GM19324 (cell line): ENCODE results near the gene GRAP2.
"Not testable (repeated sequence)": the region's sequence is repeated elsewhere in the genome, so short reads cannot be mapped to it uniquely, and the experiment has no call there.

ENCODE experiments used
- ATAC-seq: cut with Tn5 transposase; IDR thresholded peaks from one replicate; pipeline ENCODE4 v1.9.1; 2021; ENCODE audit warnings: mild to moderate bottlenecking, moderate library complexity; ENCODE audit not compliant: unreplicated experiment, low FRiP score

GRAP2 gene

GRCh38 chr22:39988386-39989114 lies 87.7 kb downstream of the GRAP2 start:
- ATAC-seq, result no peak

GRCh38 chr22:39989633-39990032 lies 88.7 kb downstream of the GRAP2 start:
- no peak for ATAC-seq

DNA sequence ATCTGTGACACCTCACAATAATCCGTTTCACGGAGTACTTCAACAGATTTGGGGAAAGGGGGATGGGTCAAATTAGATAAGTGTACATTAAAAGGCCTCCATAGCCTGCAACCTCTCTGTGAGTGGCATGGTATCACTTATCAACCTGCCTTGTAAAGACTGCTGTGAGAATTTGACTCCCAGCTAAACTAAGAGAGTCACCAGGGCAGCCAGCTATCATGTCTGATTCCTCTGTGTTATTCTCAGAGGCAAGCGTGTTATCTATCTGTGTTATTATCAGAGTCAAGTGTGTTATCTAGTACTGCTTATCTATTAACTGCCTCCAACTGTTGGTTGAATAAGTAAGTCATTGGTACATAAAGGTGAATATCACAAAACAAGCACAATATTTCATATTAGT lies 89.8 kb downstream of the GRAP2 start:
- no peak for ATAC-seq

- no peak for ATAC-seq
Observed at GRCh38 chr22:39991159-39991860, 90.4 kb downstream of the GRAP2 start.

- no peak for ATAC-seq
Observed at GRCh38 chr22:39992088-39992826, 91.4 kb downstream of the GRAP2 start.

GRCh38 chr22:39992894-39993293 lies 92.0 kb downstream of the GRAP2 start:
- not testable (repeated sequence) for ATAC-seq

GRCh38 chr22:39994041-39994565 lies 93.2 kb downstream of the GRAP2 start:
- no peak for ATAC-seq

- ATAC-seq, result no peak
Observed at GRCh38 chr22:39994566-39995392, 93.9 kb downstream of the GRAP2 start, which contains the start of gene FAM83F. FAM83F (plus strand) TSS chr22:39994954; CDS start chr22:39995043, 89 bp downstream.

DNA sequence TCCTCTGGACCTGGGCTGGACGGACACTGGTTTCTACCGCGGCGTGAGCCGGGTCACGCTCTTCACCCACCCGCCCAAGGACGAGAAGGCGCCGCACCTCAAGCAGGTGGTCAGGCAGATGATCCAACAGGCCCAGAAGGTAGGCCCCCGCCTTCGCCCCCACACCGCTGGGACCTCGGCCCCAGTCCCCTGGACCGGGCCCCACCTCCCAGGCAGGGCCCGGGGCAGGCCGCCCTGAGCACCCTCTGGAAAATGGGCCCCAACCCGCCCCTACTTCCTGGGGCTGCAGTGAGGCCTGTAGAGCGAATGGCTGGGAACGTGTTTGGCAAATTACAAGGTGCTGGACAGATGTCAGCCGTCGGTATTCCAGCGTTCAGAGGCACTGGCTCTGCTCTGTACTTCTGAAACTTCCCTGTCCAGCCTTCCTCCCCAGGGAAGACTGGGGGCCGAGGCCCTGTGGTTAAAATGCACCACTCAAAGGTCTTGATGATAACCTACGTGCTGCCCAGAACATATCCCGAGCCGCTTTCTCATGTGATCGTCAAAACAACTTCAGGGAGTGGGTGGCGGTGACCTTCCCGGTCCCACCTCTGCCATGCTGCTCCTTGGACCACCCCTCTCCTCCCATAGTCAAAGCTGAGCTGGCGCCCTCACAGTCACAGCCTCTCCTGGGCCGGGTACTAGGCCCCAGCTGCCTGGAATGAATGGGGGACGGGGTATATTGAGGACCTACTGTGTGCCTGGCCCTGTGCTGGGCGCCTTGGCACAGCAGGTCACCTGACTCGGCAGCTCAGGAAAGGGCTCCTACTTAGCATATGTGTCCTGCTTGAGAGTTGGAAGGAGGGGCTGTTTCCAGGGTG lies 94.7 kb downstream of the GRAP2 start:
- no peak for ATAC-seq

GRCh38 chr22:39996732-39997131 lies 95.8 kb downstream of the GRAP2 start:
- ATAC-seq, result no peak

DNA sequence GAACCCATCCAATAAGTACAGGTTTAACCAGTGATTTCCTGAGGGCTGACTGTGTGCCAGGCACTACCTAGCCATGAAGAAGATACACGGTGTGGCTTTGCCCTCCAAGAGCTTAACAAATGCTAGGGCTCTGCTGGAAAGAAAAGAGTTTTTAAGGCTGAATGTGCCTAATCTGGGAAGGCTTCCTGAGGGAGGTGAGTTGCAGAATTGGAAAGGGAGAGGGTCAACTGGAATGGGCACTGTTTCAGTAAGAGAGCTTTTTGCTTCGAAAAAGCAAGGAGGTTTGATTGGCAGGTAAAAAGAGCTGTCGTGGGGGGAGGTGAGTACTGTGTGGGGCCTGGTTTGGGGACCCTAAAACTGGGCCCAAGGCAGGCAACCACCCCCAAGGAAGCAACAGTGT lies 96.5 kb downstream of the GRAP2 start:
- ATAC-seq, result no peak

DNA sequence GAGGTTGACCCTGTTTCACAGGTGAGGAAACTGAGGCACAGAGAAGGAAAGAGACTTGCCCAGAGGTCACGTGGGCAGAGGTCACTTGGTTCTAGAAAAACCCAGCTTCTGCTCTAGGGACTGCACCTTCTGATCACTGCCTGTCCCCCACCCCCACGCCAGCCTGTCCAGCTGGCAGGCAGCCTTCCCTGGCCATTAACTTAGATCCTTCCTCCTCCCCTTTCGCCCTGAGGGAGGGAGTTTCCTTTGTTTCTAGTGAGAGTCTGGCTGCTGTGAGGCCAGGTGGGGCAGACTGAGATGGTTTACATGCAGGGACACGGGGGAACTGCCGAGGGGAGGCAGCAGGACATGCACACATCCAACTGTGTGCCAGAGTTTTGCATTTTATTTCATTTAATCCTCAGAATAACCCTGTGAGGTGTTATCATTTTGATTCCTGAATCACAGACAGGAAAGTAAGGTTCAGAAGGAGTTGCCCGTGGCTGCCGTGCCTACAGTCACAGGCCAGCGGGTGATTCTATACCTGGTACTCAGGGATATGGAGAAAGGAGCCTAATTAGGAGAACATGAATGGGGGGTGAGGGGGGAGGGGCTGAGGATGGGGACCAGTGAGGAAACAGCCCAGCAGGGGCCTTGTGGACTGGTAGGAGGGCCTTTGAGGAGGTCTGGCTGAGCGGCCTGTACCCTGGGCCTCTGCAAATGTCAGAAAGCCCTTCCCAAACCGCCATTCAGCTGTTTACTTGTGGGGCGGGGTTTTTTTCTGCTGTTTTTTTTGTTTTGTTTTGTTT lies 97.2 kb downstream of the GRAP2 start:
- ATAC-seq, result no peak

DNA sequence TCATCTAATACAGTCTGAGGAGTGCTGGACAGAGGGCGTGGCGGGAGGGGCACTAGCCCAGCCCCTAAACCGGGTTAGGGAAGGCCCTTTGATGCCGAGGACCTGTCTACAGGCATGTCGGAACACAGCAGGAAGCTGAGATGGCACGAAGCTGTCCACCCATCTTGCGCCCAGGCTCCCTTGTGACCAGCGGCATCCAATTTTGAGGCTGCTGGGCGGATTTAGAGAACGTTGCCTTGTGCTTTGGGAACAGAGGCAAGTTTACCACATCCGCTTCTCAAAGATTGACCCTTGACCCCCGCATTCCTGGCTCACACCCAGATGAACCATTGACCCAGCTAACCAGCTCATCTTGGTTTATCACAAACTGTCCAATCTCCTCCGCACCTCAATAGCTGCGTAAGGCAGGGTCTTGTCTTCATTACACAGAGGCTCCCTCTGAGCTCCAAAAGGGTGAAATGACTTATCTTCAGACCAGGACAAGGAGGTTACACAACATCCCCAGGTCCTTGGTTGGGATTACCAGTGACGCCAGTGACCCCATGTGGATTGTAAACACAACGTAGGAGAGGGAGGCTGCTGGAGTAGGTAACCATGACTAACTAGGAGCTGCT lies 98.4 kb downstream of the GRAP2 start:
- ATAC-seq, result no peak

DNA sequence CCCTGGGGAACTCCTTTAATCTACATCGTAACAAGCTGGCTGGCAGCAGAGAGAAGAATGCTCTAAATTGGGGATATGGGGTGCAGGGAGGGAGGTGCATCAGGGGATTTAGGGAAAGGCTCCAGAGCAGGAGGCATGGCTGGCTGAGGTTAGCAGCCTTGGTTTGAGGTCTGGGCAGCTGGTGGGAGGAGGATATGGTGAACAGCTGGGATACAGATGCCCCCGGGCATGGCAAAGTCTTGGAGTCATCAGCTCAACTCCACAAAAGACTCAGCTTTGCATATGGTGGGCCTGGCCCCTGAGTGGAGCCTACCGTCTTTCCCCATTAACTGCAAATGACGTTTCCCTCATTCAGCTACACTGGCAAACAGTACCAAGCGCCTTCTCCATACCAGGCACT lies 99.3 kb downstream of the GRAP2 start:
- no peak for ATAC-seq

DNA sequence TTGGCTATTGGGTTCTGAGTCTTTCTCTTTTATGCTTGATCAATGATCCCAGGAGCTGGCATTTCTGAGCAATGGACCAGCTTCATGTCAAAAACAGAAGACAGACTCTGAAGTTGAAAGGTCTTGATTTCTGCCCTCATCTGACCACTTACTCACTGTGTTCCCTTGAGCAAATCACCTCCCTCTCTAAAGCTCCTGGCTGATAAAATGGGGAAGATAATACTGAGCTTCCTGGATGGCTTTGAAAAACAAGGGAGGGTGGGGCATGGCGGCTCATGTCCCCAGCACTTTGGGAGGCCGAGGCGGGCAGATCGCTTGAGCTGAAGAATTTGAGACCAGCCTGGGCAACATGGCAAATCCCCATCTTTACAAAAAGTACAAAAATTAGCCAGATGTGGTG lies 100.2 kb downstream of the GRAP2 start:
- no peak for ATAC-seq

DNA sequence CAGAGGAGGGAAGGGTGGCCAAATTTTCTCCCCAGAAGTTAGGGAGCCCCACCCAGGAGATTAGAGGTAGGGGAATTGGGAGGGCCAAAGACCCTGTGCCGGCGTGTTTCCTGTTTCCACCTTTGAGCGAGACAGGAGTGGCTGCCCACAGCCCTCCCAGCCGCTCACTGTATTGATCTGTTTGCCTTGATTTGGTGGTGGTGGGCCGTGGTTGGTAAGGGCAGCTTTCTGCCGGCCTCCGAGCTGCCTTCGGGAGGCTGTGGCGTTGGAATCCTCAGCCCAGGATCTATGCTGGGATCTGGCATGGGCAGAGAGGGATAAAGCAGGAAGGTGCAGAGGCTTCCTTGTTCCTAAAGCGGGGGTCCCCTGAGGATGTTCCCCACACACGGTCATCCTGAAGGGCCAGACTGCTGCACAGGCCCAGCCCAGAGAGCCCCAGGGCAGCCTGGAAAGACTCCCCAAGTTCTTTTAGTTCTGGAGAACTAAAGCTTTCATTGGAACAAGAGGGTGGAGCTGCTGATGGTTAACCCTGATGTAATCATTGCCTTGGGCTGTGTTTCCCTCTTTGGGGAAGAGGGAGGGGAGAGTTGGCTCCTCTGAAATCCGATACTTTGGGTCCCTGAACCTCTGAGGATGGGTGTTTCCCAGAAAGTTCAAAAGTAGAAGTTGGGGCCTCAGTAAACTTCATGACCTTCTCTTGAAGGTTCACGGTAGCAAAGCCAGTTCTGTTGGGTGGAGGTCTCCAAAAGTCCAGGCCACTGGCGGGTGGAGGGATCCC lies 101.1 kb downstream of the GRAP2 start:
- ATAC-seq, result no peak

- ATAC-seq, result no peak
Observed at GRCh38 chr22:40002935-40003715, 102.2 kb downstream of the GRAP2 start.
